PC-3 (cell line): ENCODE results near the gene AXL. TPM values are rescaled to one million over a fixed set of nuclear protein-coding genes. Genes with fewer than 3 reads are reported as not detected.

Experiments used
- ATAC-seq: fragments of 200-7000 bp; cut with Tn5 transposase; 2 replicates; pipeline ENCODE4 v1.9.1; 2020; ENCODE audit warnings: mild to moderate bottlenecking, moderate library complexity
- BruUV-seq: library from RNA; stranded (reverse); fragments of 400-500 nt; replicated peaks from 2 replicates; lab custom pipeline; 2021; lab: Mats Ljungman, UMichigan
- CTCF ChIA-PET: fragments of 300-600 bp; sonication (Branson Sonifier 250); formaldehyde crosslinking; loops from one replicate; lab custom pipeline; 2022; ENCODE audit warnings: antibody characterized with exemption; lab: Charles Lee
- POLR2A ChIA-PET: fragments of 300-600 bp; sonication (Branson Sonifier 250); formaldehyde crosslinking; loops from one replicate; lab custom pipeline; 2022; ENCODE audit warnings: antibody characterized with exemption; ENCODE audit not compliant: unreplicated experiment; lab: Charles Lee
- DNase-seq: peaks from one replicate; pipeline ENCODE4 v3.0.0-alpha.2; 2015
- H2AFZ ChIP-seq: fragments of 300-600 bp; sonication (generic); 2 replicates; pipeline ENCODE4 v1.6.0; 2016; ENCODE audit warnings: antibody characterized with exemption, low read length
- H3F3A ChIP-seq: fragments of 300-600 bp; sonication (generic); one replicate; pipeline ENCODE4 v1.6.0; 2017; ENCODE audit warnings: antibody characterized with exemption, low read length, control low read depth, mild to moderate bottlenecking; ENCODE audit not compliant: unreplicated experiment
- H3K27ac ChIP-seq: fragments of 300-600 bp; sonication (generic); 2 replicates; pipeline ENCODE4 v1.5.1; 2016; ENCODE audit warnings: mild to moderate bottlenecking, low read length
- H3K27me3 ChIP-seq: fragments of 300-600 bp; sonication (generic); 2 replicates; pipeline ENCODE4 v1.6.1; 2016; ENCODE audit warnings: low read length, mixed read lengths
- H3K36me3 ChIP-seq: fragments of 300-600 bp; sonication (generic); 2 replicates; pipeline ENCODE4 v1.6.1; 2016; ENCODE audit warnings: low read depth, mixed run types, low read length, mixed read lengths
- H3K4me1 ChIP-seq: fragments of 300-600 bp; sonication (generic); 2 replicates; pipeline ENCODE4 v1.5.1; 2016; ENCODE audit warnings: low read length; ENCODE audit not compliant: insufficient read depth
- H3K4me2 ChIP-seq: fragments of 300-600 bp; sonication (generic); 2 replicates; pipeline ENCODE4 v1.6.0; 2016; ENCODE audit warnings: low read length
- H3K4me3 ChIP-seq: fragments of 300-600 bp; sonication (generic); 2 replicates; pipeline ENCODE4 v1.5.1; 2016; ENCODE audit warnings: mild to moderate bottlenecking, low read length, mixed read lengths
- H3K79me2 ChIP-seq: fragments of 300-600 bp; sonication (generic); 2 replicates; pipeline ENCODE4 v1.6.1; 2017; ENCODE audit warnings: low read length, mixed read lengths
- H3K9ac ChIP-seq: fragments of 300-600 bp; sonication (generic); 2 replicates; pipeline ENCODE4 v1.6.0; 2016; ENCODE audit warnings: mild to moderate bottlenecking, low read length
- H3K9me2 ChIP-seq: fragments of 300-600 bp; sonication (generic); replicated peaks from 2 replicates; pipeline ENCODE4 v1.6.1; 2016; ENCODE audit warnings: mixed run types, low read length, mixed read lengths
- H3K9me3 ChIP-seq: fragments of 300-600 bp; sonication (generic); 2 replicates; pipeline ENCODE4 v1.6.1; 2016; ENCODE audit warnings: low read length, mixed read lengths
- H4K20me1 ChIP-seq: fragments of 300-600 bp; sonication (generic); 2 replicates; pipeline ENCODE4 v1.6.1; 2016; ENCODE audit warnings: low read length, mixed read lengths
- CTCF ChIP-seq: fragments of 300-600 bp; sonication (generic); conservative IDR thresholded peaks from 2 replicates; pipeline ENCODE4 v1.5.1; 2017; ENCODE audit warnings: antibody characterized with exemption, low read depth, mild to moderate bottlenecking, low read length
- EZH2 ChIP-seq: fragments of 300-600 bp; sonication (generic); IDR thresholded peaks from one replicate; pipeline ENCODE4 v1.6.1; 2017; ENCODE audit warnings: antibody characterized with exemption, mild to moderate bottlenecking, low read length; ENCODE audit not compliant: unreplicated experiment
- EZH2phosphoT487 ChIP-seq: fragments of 300-600 bp; sonication (generic); IDR thresholded peaks from 2 replicates; pipeline ENCODE4 v1.6.1; 2018; ENCODE audit warnings: mild to moderate bottlenecking, antibody characterized with exemption, low read length, borderline replicate concordance
- intact Hi-C: fragments of 100-400 bp; cut with micrococcal nuclease; formaldehyde crosslinking; loops from 2 replicates; pipeline ENCODE4 v1.9.0; 2023
- total RNA-seq: library from RNA; depleted of rRNA; stranded (reverse); fragments of >200 nt; gene quantifications from 2 replicates; pipeline ENCODE4 v1.2.3, GENCODE V29; 2014

AXL gene
- total RNA-seq, 1 experiment from 2014 or later = 172 TPM

- ChIA-PET POLR2A (no interaction called here), CTCF (no interaction called here)
- DNase-seq (no peak), ATAC-seq (no peak)
- Histone ChIP-seq H2AFZ (no peak overlapping the region), H3K9ac (no peak overlapping the region), H3K9me3 (no peaks in the 10 kb centered on the region), H3K79me2 (no peaks in the 10 kb centered on the region), H3K4me2 (no peak overlapping the region), H3K36me3 (no peaks in the 10 kb centered on the region), H3K4me1 (peaks cover 3% of the 10 kb centered on the region; the same call in 1 of the 2 replicates), H3F3A (no peaks in the 10 kb centered on the region), H3K4me3 (no peak overlapping the region), H3K27ac (no peak overlapping the region), H3K9me2 (no peaks in the 10 kb centered on the region), H4K20me1 (no peaks in the 10 kb centered on the region), H3K27me3 (no peaks in the 10 kb centered on the region)
- no TSS peak for BruUV-seq
- intact Hi-C loops = no loop called here
- TF ChIP-seq CTCF = no peak
- TF ChIP-seq EZH2phosphoT487 = no peak
- TF ChIP-seq EZH2 = no peak
Observed at GRCh38 chr19:41186971-41187883, 31.8 kb upstream of the AXL start.

- DNase-seq (no peak), ATAC-seq (no peak)
- POLR2A ChIA-PET = no interaction called here
- Histone ChIP-seq H3K4me1 (peaks cover 6% of the 10 kb centered on the region; the same call in 1 of the 2 replicates), H3K79me2 (no peaks in the 10 kb centered on the region), H3K4me2 (no peak overlapping the region), H3F3A (no peaks in the 10 kb centered on the region), H3K9me2 (no peaks in the 10 kb centered on the region), H2AFZ (no peak overlapping the region), H3K4me3 (no peak overlapping the region), H4K20me1 (no peaks in the 10 kb centered on the region), H3K9me3 (no peaks in the 10 kb centered on the region), H3K36me3 (no peaks in the 10 kb centered on the region), H3K27me3 (no peaks in the 10 kb centered on the region), H3K9ac (no peak overlapping the region), H3K27ac (no peak overlapping the region)
- CTCF ChIA-PET = no interaction called here
- intact Hi-C loops = no loop called here
- TF ChIP-seq CTCF (no peak), EZH2phosphoT487 (no peak), EZH2 (no peak)
- no TSS peak for BruUV-seq
Observed at GRCh38 chr19:41187884-41188279, 31.1 kb upstream of the AXL start.

- DNase-seq = peak; percentile 17
- Histone ChIP-seq H4K20me1 (no peaks in the 10 kb centered on the region), H3K4me3 (no peak overlapping the region), H3K4me1 (peaks cover 6% of the 10 kb centered on the region; the same call in 1 of the 2 replicates), H2AFZ (no peak overlapping the region), H3K9me3 (no peaks in the 10 kb centered on the region), H3K27ac (no peak overlapping the region), H3K27me3 (no peaks in the 10 kb centered on the region), H3F3A (no peaks in the 10 kb centered on the region), H3K36me3 (no peaks in the 10 kb centered on the region), H3K79me2 (no peaks in the 10 kb centered on the region), H3K9me2 (no peaks in the 10 kb centered on the region), H3K9ac (no peak overlapping the region), H3K4me2 (no peak overlapping the region)
- no peak for ATAC-seq
- TF ChIP-seq EZH2phosphoT487 = no peak
- intact Hi-C loops = no loop called here
- ChIA-PET POLR2A (no interaction called here), CTCF (no interaction called here)
- no TSS peak for BruUV-seq
Observed at GRCh38 chr19:41189425-41190065, 29.5 kb upstream of the AXL start.
